Spleen (tissue), 11 donors: ENCODE data around the gene RNF181. TPM values are rescaled to one million over a fixed set of nuclear protein-coding genes. Genes with fewer than 3 reads are reported as not detected.

Experiments used
- DNase-seq: peaks from one replicate; pipeline ENCODE4 v3.0.0-alpha.2; 2020
- H3K27ac ChIP-seq, 8 donors: fragments of 200-600 bp; sonication (generic) in 7 of 8; 1 replicate in 4 of 8; 2 replicates in 4 of 8; pipeline versions ENCODE4 v1.5.0 to v1.8.0; 2016 to 2021; ENCODE audit warnings: inconsistent platforms in 4 of 8, mild to moderate bottlenecking in 4 of 8, moderate library complexity in 1 of 8
- H3K27me3 ChIP-seq, 7 donors: fragments of 200-600 bp; sonication (generic) in 6 of 7; replicated peaks in 1 of 7; 1 replicate in 4 of 7; 2 replicates in 3 of 7; pipeline versions ENCODE4 v1.5.0 to v1.8.0; 2016 to 2021; ENCODE audit warnings: inconsistent platforms in 3 of 7, mild to moderate bottlenecking in 1 of 7
- H3K36me3 ChIP-seq, 6 donors: fragments of 200-600 bp; sonication (generic) in 5 of 6; 1 replicate in 4 of 6; 2 replicates in 2 of 6; pipeline versions ENCODE4 v1.5.0 to v1.8.0; 2016 to 2021; ENCODE audit warnings: inconsistent platforms in 2 of 6
- H3K4me1 ChIP-seq, 6 donors: fragments of 200-600 bp; sonication (generic) in 5 of 6; 1 replicate in 3 of 6; 2 replicates in 3 of 6; pipeline versions ENCODE4 v1.5.0 to v1.8.0; 2016 to 2021; ENCODE audit warnings: inconsistent platforms in 3 of 6
- H3K4me3 ChIP-seq, 8 donors: fragments of 200-600 bp; sonication (generic) in 7 of 8; 1 replicate in 4 of 8; 2 replicates in 4 of 8; pipeline versions ENCODE4 v1.5.0 to v1.8.0; 2016 to 2021; ENCODE audit warnings: inconsistent platforms in 4 of 8, mild to moderate bottlenecking in 4 of 8, moderate library complexity in 2 of 8
- H3K9me3 ChIP-seq, 8 donors: fragments of 200-600 bp; sonication (generic) in 7 of 8; 1 replicate in 4 of 8; 2 replicates in 4 of 8; pipeline versions ENCODE4 v1.5.0 to v1.8.0; 2016 to 2021; ENCODE audit warnings: inconsistent platforms in 4 of 8
- CTCF ChIP-seq, 11 experiments: fragments of 200-600 bp in 7 of 11; fragments of 450-650 bp in 4 of 11; sonication (generic) in 4 of 11; IDR thresholded peaks in 8 of 11; conservative IDR thresholded peaks in 3 of 11; 1 replicate in 7 of 11; 2 replicates in 4 of 11; pipeline versions ENCODE4 v1.4.0 to v1.8.0; 2016 to 2021; ENCODE audit warnings: antibody characterized with exemption in 11 of 11, inconsistent platforms in 4 of 11, mild to moderate bottlenecking in 1 of 11
- POLR2A ChIP-seq, 3 donors: fragments of 450-650 bp; IDR thresholded peaks; one replicate each; pipeline ENCODE4 v1.5.1; 2017; ENCODE audit warnings: antibody characterized with exemption in 3 of 3, mild to moderate bottlenecking in 1 of 3
- POLR2AphosphoS5 ChIP-seq, 3 donors: sonication (generic); formaldehyde crosslinking; IDR thresholded peaks; one replicate each; pipeline ENCODE4 v1.5.1; 2017; ENCODE audit warnings: antibody characterized with exemption in 3 of 3
- WGBS, 5 donors: extraction: QIAGEN DNeasy Blood & Tissue Kit in 3 of 5; methylation state at CpG; one replicate each; pipeline versions ENCODE4 v1.1.5 to v1.1.7; 2013 to 2018; 5-methylcytosine and 5-hydroxymethylcytosine counted together
- intact Hi-C: fragments of 100-400 bp; cut with DNase I; formaldehyde crosslinking; loops from one replicate; pipeline ENCODE4 v1.15.0; 2023; ENCODE audit warnings: low total_unique reads
- polyA plus RNA-seq, 3 donors: library from polyadenylated mRNA; stranded (reverse); fragments of 200-250 nt; gene quantifications; one replicate each; pipeline ENCODE4 v1.2.1, GENCODE V29; 2013
- total RNA-seq, 7 donors: library from RNA; depleted of rRNA in 3 of 7; stranded (reverse); fragments of >200 nt in 3 of 7; fragmentation: NEBNext Ultra II Directional in 4 of 7; extraction: Animal tissue kit (Norgen Biotek cat#: 25700) in 4 of 7; gene quantifications; one replicate each; pipeline versions ENCODE4 v1.1.0 to v1.2.1, GENCODE V29; 2016 to 2021
- donor health status: healthy with polysubstance abuse.
- donor health status: DM: no; HTN: no; CAD: no; lungs with moderate emphysema.
- donor health status: DM: no; HTN: no; CAD: no.
- donor health status: Bipolar disorder and iron deficiency.
- donor health status: healthy.
- donor health status: DM: no; HTN: no; CAD: no.
- donor health status: DM: yes; HTN: yes; CAD: no.

The RNF181 gene
- total and polyA plus RNA-seq, 10 donors: 72.9 to 184 (median 123) TPM

GRCh38 chr2:85607268-85608215 is 12.0 kb downstream of the RNF181 start:
- Histone ChIP-seq H3K9me3 (no peaks in the 10 kb centered on the region), H3K27me3 (no peaks in the 10 kb centered on the region), H3K36me3 (peaks cover 0 to 50% (median 17%) of the 10 kb centered on the region in 6 donors), H3K4me3 (no peak overlapping the region), H3K4me1 (peaks cover 27 to 95% (median 66%) of the 10 kb centered on the region in 6 donors), H3K27ac (peak overlapping the region in 3 of 8 donors; percentile 5 to 54 (median 35))
- TF ChIP-seq POLR2A (IDR thresholded peaks at IDR 0.05) (no peak), CTCF (IDR thresholded peaks at IDR 0.05 in 8 of 11, conservative IDR thresholded peaks at IDR 0.05 in 3 of 11) (no peak), POLR2AphosphoS5 (IDR thresholded peaks at IDR 0.05) (no peak)
- intact Hi-C loops: no loop called here
- WGBS, 5 donors: 86 to 91% (median 88%) methylated on average over 9 of the region's 9 CpGs
- no peak for DNase-seq

GRCh38 chr2:85611217-85611704 is 15.7 kb downstream of the RNF181 start:
- 10 to 14% (median 12%) methylated on average over 24 of the region's 24 CpGs for WGBS, 5 donors
- Histone ChIP-seq H3K27ac (peak overlapping the region; percentile 84 to 94 (median 88)), H3K4me1 (peaks cover 12 to 73% (median 40%) of the 10 kb centered on the region in 6 donors), H3K36me3 (peaks cover 0 to 40% (median 17%) of the 10 kb centered on the region in 6 donors), H3K4me3 (peak overlapping the region; percentile 76 to 99 (median 94)), H3K9me3 (no peaks in the 10 kb centered on the region), H3K27me3 (no peaks in the 10 kb centered on the region)
- TF ChIP-seq POLR2A (IDR thresholded peaks at IDR 0.05) (no peak), CTCF (IDR thresholded peaks at IDR 0.05 in 8 of 11, conservative IDR thresholded peaks at IDR 0.05 in 3 of 11) (no peak), POLR2AphosphoS5 (IDR thresholded peaks at IDR 0.05) (no peak)
- no peak for DNase-seq
- intact Hi-C loops: no loop called here

- WGBS, 5 donors: 9 to 16% (median 11%) methylated on average over 47 to 73 of the region's 73 CpGs
- TF ChIP-seq CTCF (IDR thresholded peaks at IDR 0.05 in 8 of 11, conservative IDR thresholded peaks at IDR 0.05 in 3 of 11) (peak in 1 of 11 experiments; percentile 30), POLR2A (IDR thresholded peaks at IDR 0.05) (peak in 2 of 3 donors; percentile 19 to 25), POLR2AphosphoS5 (IDR thresholded peaks at IDR 0.05) (peak; percentile 90 to 94 (median 91))
- intact Hi-C loops: no loop called here
- Histone ChIP-seq H3K27me3 (no peaks in the 10 kb centered on the region), H3K4me3 (peak within 1 kb of the TSS; percentile 76 to 99 (median 94)), H3K4me1 (peaks cover 15 to 71% (median 42%) of the 10 kb centered on the region in 6 donors), H3K9me3 (no peaks in the 10 kb centered on the region), H3K36me3 (peaks cover 0 to 35% (median 16%) of the 10 kb centered on the region in 6 donors), H3K27ac (peak within 1 kb of the TSS; percentile 84 to 94 (median 88))
- DNase-seq: peak; percentile 98
Observed at GRCh38 chr2:85611705-85612587, 16.4 kb downstream of the RNF181 start, which contains the start of gene C2orf68. C2orf68 (minus strand) TSS chr2:85612066; CDS start chr2:85611984, 82 bp downstream.
